Activated T-cell treated with anti-CD3 and anti-CD28 coated beads, Interleukin-2, amount 50 U/mL, for 72 hours (primary cell): Measurements from ENCODE around the gene POTEI. TPM values are rescaled to one million over a fixed set of nuclear protein-coding genes. Genes with fewer than 3 reads are reported as not detected.
"Not testable (repeated sequence)": the region's sequence is repeated elsewhere in the genome, so short reads cannot be mapped to it uniquely, and the experiment has no call there.

Source experiments
- ATAC-seq, 2 donors: fragments of 150-1000 bp; cut with Tn5 transposase; replicated peaks in 1 of 2; 2 replicates each; pipeline ENCODE4 v1.10.0; 2021; ENCODE audit warnings: moderate library complexity in 2 of 2, mild to moderate bottlenecking in 1 of 2
- DNase-seq, 2 donors: peaks; one replicate each; pipeline ENCODE4 v3.0.0; 2021 to 2022; ENCODE audit warnings: mixed read lengths in 1 of 2
- H3K27ac Mint-ChIP-seq: one replicate; pipeline ENCODE4 v1.8.0; 2022; ENCODE audit warnings: mild to moderate bottlenecking, moderate library complexity, mixed read lengths
- H3K27me3 Mint-ChIP-seq: one replicate; pipeline ENCODE4 v1.8.0; 2022; ENCODE audit warnings: low read depth, mixed read lengths
- H3K36me3 Mint-ChIP-seq, 2 donors: one replicate each; pipeline ENCODE4 v1.8.0; 2022; ENCODE audit warnings: mixed read lengths in 2 of 2, mild to moderate bottlenecking in 1 of 2; ENCODE audit not compliant: insufficient read depth in 2 of 2
- H3K4me1 Mint-ChIP-seq: one replicate; pipeline ENCODE4 v1.8.0; 2022; ENCODE audit warnings: low read depth, mixed read lengths
- H3K4me3 Mint-ChIP-seq, 2 donors: one replicate each; pipeline ENCODE4 v1.8.0; 2022; ENCODE audit warnings: mild to moderate bottlenecking in 2 of 2, mixed read lengths in 2 of 2, moderate library complexity in 2 of 2
- H3K9me3 Mint-ChIP-seq, 2 donors: one replicate each; pipeline ENCODE4 v1.8.0; 2022; ENCODE audit warnings: mixed read lengths in 2 of 2
- total RNA-seq, 2 donors: library from RNA; stranded (reverse); gene quantifications; one replicate each; pipeline ENCODE4 v1.2.3, GENCODE V29; 2022

POTEI gene
- total RNA-seq, 2 donors from 2014 or later: not detected

DNA sequence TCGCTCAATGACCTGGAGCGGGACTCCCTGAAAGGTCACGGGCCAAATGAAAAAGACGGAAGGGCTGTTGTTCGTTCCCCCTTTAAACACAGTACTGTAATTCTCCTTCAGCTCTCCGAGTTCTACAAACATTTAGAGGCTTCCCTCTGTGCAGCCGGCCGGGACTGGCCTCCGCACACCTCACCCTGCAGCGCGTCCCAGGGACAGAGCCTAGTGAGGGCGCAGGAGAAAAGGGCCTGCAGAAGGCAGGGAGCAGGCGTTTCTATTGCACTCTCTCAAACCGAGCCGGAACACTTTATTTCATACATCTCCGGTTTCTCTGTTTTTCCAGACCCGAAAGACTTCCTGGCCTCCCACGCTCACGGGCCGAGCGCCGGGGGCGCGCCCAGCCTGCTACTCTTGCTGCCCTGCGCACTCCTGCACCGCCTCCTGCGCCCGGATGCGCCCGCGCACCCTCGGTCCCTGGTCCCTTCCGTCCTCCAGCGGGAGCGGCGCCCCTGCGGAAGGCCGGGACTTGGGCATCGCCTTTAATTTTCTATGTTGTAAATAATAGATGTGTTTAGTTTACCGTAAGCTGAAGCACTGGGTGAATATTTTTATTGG is 18.3 kb upstream of the POTEI start:
- ATAC-seq, H3K36me3 Mint-ChIP-seq, DNase-seq, H3K27ac Mint-ChIP-seq, H3K27me3 Mint-ChIP-seq, H3K4me1 Mint-ChIP-seq, H3K4me3 Mint-ChIP-seq, H3K9me3 Mint-ChIP-seq: not testable (repeated sequence)

DNA sequence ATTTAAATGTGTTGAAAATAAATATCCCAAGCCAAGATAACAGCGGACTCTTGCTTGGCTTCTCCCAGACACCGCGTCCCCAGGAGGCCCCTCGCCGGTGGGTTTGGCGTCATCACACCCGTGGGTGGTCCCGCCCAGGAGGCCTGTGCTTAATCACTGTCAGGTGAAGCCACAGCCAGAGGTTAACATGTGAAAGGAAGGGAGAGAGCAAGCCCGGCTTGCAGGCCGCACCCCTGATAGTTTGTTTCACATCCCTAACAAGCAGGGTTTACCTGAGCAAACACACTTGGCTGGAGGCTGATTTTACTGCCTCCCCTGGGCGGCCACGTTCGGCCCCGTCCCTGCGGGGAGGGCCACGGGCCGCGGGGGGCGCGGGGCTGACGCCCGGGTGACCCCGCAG is 13.3 kb upstream of the POTEI start:
- not testable (repeated sequence) for H3K36me3 Mint-ChIP-seq

DNA sequence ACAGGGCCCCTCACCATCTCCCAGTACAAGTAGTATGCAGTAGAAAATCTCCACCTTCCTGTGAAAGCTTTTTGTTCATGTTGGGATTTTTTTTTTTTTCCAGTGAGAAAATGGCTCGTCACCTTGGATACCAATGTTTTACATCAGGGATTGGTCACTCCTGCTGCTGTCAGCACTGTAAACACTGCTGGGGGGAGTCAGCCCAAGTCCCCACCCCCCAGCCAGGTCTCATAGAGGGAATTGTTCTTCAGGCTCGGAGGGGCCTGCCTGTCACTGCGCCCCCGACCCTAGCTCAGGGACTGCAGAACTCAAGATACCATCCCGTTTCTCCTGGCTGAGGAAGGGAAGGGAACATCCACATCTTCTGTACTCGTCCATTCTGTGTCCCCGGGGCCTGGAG is 11.9 kb upstream of the POTEI start, which contains the start of gene CFC1B:
CFC1B (plus strand) TSS at position 231 of the 400 bp plus-strand sequence. CDS start 263 bp downstream, outside the sequence.
- not testable (repeated sequence) for H3K27me3 Mint-ChIP-seq, DNase-seq, H3K27ac Mint-ChIP-seq, H3K4me1 Mint-ChIP-seq, H3K36me3 Mint-ChIP-seq, ATAC-seq, H3K4me3 Mint-ChIP-seq, H3K9me3 Mint-ChIP-seq

More for the DNA sequence above, 13.3 kb upstream of the POTEI start:
- not testable (repeated sequence) for DNase-seq, H3K27ac Mint-ChIP-seq, ATAC-seq, H3K4me1 Mint-ChIP-seq, H3K27me3 Mint-ChIP-seq, H3K4me3 Mint-ChIP-seq, H3K9me3 Mint-ChIP-seq

DNA sequence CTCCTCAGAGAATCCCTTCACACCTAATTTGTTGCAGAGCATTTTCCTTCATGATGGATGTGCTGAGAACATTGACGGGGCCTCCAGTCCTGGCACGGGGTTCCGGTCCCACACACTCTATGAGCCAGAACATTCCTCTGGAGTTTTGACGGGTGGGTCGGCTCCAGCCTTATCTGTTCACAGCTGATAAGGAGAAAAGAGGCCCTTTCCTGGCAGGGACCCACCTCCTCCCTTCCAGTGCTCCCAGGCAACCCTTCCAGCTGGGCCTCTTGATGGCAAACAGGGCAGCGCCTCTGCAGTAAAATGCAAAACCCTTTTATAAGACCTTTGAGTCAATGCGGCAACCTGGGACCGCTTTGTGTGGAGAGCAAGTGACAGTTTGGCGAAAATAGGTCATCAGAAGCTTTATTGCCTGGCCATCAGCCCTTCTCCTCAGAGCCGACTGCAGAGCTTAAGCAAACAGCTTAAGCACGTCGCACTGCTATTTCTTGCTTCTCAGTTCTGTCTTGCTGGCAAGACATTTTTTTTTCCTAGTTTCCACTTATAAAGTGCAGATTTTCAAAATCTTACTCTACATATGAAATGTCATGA is 9.5 kb upstream of the POTEI start:
- not testable (repeated sequence) for H3K27me3 Mint-ChIP-seq, DNase-seq, H3K36me3 Mint-ChIP-seq, H3K27ac Mint-ChIP-seq, H3K4me3 Mint-ChIP-seq, ATAC-seq, H3K9me3 Mint-ChIP-seq, H3K4me1 Mint-ChIP-seq

DNA sequence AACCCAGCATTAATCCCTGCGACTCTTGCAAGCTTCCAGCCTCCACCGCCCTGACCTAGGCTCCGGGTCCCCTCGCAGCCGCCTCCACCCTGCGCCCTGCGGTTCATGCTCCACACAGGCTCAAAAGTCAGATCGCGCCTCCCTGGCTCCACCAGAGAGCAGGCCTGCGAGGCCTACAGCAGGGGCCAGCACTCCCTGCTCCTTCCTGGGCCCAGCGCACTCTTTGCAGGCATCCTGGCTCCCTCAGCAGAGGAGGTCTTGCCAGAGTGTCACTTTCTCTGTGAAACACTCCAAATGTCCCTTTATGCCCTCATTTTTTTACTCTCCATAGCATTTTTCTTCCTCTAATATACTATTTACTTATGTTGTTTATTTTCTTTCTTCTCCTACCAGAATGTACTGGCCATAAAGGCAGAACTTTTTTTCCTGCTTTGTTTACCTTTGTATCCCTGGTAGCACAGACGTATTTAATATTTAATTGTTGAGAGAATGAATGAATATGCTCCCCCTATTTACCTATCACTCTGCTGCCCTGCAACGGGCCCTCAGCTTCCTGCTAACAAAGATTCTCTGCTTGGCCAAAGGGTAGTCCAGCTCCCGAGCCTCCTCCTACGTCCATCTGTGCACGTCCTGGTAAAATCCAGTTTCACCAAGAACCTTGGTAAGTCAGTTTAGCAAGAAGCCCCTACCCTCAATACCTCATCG is 2.8 kb upstream of the POTEI start:
- H3K36me3 Mint-ChIP-seq, H3K27ac Mint-ChIP-seq, H3K27me3 Mint-ChIP-seq, DNase-seq, H3K4me3 Mint-ChIP-seq, H3K9me3 Mint-ChIP-seq, H3K4me1 Mint-ChIP-seq, ATAC-seq: not testable (repeated sequence)

DNA sequence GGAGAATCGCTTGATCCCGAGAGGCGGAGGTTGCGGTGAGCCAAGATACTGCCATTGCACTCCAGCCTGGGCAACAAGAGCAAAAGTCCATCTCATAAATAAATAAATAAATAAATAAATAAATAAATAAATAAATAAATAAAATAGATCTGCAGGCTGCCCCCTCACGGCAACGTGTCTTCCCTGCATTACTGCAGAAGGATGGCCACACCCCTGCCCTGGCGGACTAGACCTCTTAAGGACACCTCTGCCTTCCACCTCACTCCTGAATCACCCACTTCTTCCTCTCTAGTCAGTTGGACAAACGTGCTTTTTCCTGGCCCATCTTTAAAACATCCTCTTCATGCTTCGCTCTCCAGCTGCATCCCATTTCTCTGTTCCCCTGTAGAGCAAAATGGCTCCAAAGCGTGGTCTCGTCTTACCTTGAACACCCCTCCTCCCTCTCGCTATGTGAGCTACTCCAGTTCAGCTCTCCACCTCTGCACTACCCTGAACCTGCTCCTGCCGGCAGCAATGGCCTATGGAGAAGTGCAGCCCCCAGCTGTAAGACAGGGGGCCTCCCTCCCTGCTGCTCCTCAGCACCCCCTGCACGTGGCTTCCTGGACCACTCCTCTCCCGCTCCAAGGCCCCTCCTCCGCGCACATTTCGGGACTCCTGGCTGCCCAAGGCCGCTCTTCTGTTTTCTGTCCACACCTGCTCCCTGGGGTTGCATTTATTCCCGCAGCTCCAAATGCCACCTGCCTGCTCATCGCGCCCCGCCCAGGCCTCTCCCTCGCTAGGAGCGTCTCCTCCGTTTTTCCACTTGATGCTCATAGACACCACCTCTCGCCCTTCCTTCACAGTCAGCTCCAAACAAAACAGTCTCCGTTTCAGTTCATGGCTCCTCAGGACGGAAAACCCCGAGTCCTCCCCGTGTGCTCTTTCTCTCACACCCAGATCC is 1.9 kb upstream of the POTEI start:
- H3K27ac Mint-ChIP-seq, DNase-seq, H3K9me3 Mint-ChIP-seq, ATAC-seq, H3K36me3 Mint-ChIP-seq, H3K27me3 Mint-ChIP-seq, H3K4me1 Mint-ChIP-seq, H3K4me3 Mint-ChIP-seq: not testable (repeated sequence)

DNA sequence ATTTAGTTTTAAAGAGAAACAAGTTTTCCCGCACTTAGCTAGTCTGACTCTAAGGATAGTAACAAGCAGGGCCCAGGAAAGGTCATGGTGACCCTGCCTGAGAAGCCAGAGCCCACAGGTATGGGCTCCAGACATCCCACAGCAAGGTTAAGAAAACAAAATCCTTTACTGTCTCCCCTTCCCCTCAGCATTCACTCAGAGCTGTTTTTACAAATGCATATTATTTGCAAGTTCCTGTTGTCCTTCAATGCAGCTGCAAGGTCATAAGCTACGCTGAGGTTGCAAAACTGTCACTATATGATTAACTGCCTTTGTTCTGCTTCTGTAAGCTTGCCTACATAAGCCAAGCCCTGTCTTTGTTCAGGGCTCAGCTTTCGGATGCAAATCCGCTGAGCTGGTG is 18.1 kb downstream of the POTEI start:
- not testable (repeated sequence) for H3K27me3 Mint-ChIP-seq, DNase-seq, H3K36me3 Mint-ChIP-seq, H3K27ac Mint-ChIP-seq, ATAC-seq, H3K4me3 Mint-ChIP-seq, H3K4me1 Mint-ChIP-seq, H3K9me3 Mint-ChIP-seq

DNA sequence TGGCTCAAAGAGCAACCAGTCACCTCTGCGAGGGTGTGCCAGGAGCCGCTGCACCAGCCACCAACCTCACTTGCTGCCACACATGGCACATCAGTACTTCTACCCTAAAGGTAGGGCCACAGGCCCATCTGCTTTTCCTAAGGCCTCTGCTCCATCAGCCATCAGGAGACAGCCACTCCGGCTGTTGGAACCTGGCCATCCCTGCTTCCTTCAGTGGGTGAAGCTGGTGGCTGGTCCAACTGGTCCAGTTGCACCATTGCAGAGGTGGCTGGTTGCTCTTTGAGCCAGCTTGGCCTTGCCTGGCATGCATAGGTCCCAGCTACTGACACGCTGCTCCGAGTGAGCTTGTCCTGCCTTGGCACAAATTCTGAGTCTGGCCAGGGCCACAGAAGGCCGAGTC is 53.7 kb downstream of the POTEI start:
- DNase-seq, H3K4me3 Mint-ChIP-seq, H3K9me3 Mint-ChIP-seq, H3K27ac Mint-ChIP-seq, H3K27me3 Mint-ChIP-seq, ATAC-seq, H3K36me3 Mint-ChIP-seq, H3K4me1 Mint-ChIP-seq: not testable (repeated sequence)

DNA sequence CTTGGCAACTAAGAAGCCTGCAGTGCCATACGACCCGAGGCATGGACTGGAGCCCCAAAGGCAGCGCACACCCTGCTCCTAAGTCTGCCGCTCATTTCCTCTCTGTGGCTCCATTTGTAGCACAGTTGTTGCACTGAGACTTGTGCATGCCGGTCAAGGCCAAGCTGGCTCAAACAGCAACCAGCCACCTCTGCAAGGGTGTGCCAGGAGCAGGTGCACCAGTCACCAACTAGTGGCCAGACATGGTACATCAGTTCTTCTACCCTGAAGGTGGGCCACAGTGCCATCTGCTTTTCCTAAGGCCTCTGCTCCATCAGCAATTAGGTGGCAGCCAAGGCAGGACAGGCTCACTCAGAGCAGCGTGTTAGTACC is 54.4 kb downstream of the POTEI start:
- not testable (repeated sequence) for H3K4me1 Mint-ChIP-seq, H3K9me3 Mint-ChIP-seq, H3K27me3 Mint-ChIP-seq, H3K36me3 Mint-ChIP-seq, ATAC-seq, H3K27ac Mint-ChIP-seq, H3K4me3 Mint-ChIP-seq, DNase-seq

DNA sequence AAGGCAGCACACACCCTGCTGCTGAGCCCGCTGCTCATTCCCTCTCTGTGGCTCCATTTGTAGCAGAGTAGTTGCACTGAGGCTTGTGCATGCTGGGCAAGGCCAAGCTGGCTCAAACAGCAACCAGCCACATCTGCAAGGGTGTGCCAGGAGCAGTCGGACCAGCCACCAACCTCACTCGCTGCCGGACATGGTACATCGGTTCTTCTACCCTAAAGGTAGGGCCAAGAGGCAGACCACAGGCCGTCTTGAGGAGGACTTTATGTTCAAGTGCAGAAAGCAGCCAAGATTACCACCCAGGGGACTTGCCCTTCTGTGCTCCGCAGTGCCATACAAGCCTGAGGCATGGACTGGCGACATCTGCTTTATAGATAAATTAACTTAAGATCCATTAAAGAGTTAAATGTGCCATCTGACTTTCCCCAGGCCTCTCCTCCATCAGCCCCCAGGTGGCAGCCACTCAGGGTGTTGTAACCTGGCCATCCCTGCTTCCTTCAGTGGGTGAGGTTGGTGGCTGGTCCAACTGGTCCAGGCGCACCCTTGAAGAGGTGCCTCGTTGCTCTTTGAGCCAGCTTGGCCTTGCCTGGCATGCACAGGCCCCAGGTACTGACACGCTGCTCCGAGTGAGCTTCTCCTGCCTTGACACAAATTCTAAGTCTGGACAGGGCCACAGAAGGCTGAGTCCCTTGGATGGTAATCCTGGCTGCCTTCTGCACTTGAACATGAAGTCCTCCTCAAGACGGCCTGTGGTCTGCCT is 55.0 kb downstream of the POTEI start:
- H3K4me3 Mint-ChIP-seq, H3K4me1 Mint-ChIP-seq, ATAC-seq, DNase-seq, H3K9me3 Mint-ChIP-seq, H3K27ac Mint-ChIP-seq, H3K36me3 Mint-ChIP-seq, H3K27me3 Mint-ChIP-seq: not testable (repeated sequence)

DNA sequence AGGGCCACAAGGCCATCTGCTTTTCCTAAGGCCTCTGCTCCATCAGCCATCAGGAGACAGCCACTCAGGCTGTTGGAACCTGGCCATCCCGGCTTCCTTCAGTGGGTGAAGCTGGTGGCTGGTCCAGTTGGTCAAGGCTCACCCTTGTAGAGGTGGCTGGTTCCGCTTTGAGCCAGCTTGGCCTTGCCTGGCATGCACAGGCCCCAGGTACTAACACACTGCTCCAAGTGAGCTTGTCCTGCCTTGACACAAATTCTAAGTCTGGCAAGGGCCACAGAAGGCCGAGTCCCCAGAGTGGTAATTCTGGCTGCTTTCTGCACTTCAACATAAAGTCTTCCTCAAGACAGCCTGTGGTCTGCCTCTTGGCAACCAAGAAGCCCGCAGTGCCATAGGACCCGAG is 56.2 kb downstream of the POTEI start:
- H3K4me3 Mint-ChIP-seq, H3K27me3 Mint-ChIP-seq, H3K27ac Mint-ChIP-seq, ATAC-seq, H3K36me3 Mint-ChIP-seq, H3K9me3 Mint-ChIP-seq, DNase-seq, H3K4me1 Mint-ChIP-seq: not testable (repeated sequence)

DNA sequence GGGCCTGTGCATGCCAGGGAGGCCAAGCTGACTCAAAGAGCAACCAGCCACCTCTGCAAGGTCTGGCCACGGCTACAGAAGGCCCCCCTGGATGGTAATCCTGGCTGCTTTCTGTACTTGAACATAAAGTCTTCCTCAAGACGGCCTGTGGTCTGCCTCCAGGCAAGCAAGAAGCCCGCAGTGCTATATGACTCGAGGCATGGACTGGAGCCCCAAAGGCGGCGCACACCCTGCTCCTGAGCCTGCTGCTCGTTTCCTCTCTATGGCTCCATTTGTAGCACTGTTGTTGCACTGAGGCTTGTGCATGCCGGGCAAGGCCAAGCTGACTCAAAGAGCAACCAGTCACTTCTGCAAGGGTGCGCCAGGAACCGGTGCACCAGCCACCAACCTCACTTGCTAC is 57.3 kb downstream of the POTEI start:
- DNase-seq, H3K9me3 Mint-ChIP-seq, ATAC-seq, H3K4me3 Mint-ChIP-seq, H3K27ac Mint-ChIP-seq, H3K27me3 Mint-ChIP-seq, H3K36me3 Mint-ChIP-seq, H3K4me1 Mint-ChIP-seq: not testable (repeated sequence)
